Liver (tissue), 3 donors: ENCODE results near the gene BFSP1.

Experiments used
- GABPA ChIP-seq, 2 donors: IDR thresholded peaks in 1 of 2; conservative IDR thresholded peaks in 1 of 2; 2 replicates each; pipeline ENCODE4 v1.6.1; 2016; ENCODE audit warnings: antibody characterized with exemption in 2 of 2, mild to moderate bottlenecking in 1 of 2, moderate library complexity in 1 of 2
- HNF4G ChIP-seq: IDR thresholded peaks from 2 replicates; pipeline ENCODE4 v1.6.1; 2016; ENCODE audit warnings: antibody characterized with exemption
- RAD21 ChIP-seq, 2 donors: IDR thresholded peaks; 2 replicates each; pipeline ENCODE4 v1.6.1; 2016; ENCODE audit warnings: antibody characterized with exemption in 2 of 2, mild to moderate bottlenecking in 2 of 2
- ZBTB33 ChIP-seq: IDR thresholded peaks from 2 replicates; pipeline ENCODE4 v1.6.1; 2016; ENCODE audit warnings: antibody characterized with exemption
- TF ChIP-seq, protein P1 (sequence below): fragments of 150-350 bp; IDR thresholded peaks from 2 replicates; pipeline ENCODE4 v1.5.1; 2017; ENCODE audit warnings: improper control_type of control experiment, low read depth, low read length; ENCODE audit not compliant: missing input control
- TF ChIP-seq, protein P2 (sequence below): IDR thresholded peaks from 2 replicates; pipeline ENCODE4 v1.6.1; 2016; ENCODE audit warnings: antibody characterized with exemption, mild to moderate bottlenecking
- donor health status: healthy.
- donor health status: healthy.

DNA sequence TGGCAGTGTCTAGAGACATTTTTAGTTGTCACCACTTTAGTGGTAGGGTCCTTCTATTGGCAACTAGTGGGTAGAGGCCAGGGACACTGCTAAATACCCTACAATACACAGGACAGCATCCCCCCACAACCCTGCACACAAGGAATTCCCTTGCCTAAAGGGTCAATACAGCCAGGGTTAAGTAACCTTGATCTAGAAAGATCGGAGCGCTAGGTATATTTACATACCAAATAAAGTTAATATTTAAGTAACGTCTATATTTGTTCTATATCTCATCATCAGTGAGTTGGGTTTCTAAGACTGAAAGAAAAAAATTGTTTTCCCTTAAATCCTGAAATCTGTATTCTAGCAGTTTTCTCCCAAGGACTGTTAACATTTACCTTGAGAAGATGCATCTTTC lies 16.1 kb downstream of the BFSP1 start:
- TF ChIP-seq HNF4G: no peak
- no peak for TF ChIP-seq ZBTB33
- TF ChIP-seq, protein P1, sequence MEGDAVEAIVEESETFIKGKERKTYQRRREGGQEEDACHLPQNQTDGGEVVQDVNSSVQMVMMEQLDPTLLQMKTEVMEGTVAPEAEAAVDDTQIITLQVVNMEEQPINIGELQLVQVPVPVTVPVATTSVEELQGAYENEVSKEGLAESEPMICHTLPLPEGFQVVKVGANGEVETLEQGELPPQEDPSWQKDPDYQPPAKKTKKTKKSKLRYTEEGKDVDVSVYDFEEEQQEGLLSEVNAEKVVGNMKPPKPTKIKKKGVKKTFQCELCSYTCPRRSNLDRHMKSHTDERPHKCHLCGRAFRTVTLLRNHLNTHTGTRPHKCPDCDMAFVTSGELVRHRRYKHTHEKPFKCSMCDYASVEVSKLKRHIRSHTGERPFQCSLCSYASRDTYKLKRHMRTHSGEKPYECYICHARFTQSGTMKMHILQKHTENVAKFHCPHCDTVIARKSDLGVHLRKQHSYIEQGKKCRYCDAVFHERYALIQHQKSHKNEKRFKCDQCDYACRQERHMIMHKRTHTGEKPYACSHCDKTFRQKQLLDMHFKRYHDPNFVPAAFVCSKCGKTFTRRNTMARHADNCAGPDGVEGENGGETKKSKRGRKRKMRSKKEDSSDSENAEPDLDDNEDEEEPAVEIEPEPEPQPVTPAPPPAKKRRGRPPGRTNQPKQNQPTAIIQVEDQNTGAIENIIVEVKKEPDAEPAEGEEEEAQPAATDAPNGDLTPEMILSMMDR: no peak
- TF ChIP-seq, protein P2, sequence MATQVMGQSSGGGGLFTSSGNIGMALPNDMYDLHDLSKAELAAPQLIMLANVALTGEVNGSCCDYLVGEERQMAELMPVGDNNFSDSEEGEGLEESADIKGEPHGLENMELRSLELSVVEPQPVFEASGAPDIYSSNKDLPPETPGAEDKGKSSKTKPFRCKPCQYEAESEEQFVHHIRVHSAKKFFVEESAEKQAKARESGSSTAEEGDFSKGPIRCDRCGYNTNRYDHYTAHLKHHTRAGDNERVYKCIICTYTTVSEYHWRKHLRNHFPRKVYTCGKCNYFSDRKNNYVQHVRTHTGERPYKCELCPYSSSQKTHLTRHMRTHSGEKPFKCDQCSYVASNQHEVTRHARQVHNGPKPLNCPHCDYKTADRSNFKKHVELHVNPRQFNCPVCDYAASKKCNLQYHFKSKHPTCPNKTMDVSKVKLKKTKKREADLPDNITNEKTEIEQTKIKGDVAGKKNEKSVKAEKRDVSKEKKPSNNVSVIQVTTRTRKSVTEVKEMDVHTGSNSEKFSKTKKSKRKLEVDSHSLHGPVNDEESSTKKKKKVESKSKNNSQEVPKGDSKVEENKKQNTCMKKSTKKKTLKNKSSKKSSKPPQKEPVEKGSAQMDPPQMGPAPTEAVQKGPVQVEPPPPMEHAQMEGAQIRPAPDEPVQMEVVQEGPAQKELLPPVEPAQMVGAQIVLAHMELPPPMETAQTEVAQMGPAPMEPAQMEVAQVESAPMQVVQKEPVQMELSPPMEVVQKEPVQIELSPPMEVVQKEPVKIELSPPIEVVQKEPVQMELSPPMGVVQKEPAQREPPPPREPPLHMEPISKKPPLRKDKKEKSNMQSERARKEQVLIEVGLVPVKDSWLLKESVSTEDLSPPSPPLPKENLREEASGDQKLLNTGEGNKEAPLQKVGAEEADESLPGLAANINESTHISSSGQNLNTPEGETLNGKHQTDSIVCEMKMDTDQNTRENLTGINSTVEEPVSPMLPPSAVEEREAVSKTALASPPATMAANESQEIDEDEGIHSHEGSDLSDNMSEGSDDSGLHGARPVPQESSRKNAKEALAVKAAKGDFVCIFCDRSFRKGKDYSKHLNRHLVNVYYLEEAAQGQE: no peak
- TF ChIP-seq RAD21 (IDR thresholded peaks at IDR 0.05): no peak
- no peak for TF ChIP-seq GABPA (IDR thresholded peaks at IDR 0.05 in 1 of 2, conservative IDR thresholded peaks at IDR 0.05 in 1 of 2)
